AG04450 (cell line): ENCODE measurements around the gene LRP11. TPM values are rescaled to one million over a fixed set of nuclear protein-coding genes. Genes with fewer than 3 reads are reported as not detected.

Experiments
- CTCF ChIA-PET: fragments of 300-600, 350-600 bp; formaldehyde crosslinking; extraction: SDS; loops from one replicate; lab custom pipeline; 2022; ENCODE audit warnings: antibody characterized with exemption, inconsistent platforms; lab: Charles Lee
- POLR2A ChIA-PET: fragments of 350-600 bp; formaldehyde crosslinking; extraction: SDS; loops from one replicate; lab custom pipeline; 2021; ENCODE audit warnings: antibody characterized with exemption, inconsistent platforms; lab: Yijun Ruan, JAX
- DNase-seq: peaks from one replicate; pipeline ENCODE4 v3.0.0-alpha.2; 2011; ENCODE audit warnings: low read depth, low spot score
- H3K27ac ChIP-seq: one replicate; pipeline ENCODE4 v1.5.1; 2012; ENCODE audit warnings: low read depth, low read length, control low read depth
- H3K27me3 ChIP-seq: one replicate; pipeline ENCODE4 v1.6.0; 2012; ENCODE audit warnings: low read length; ENCODE audit not compliant: control insufficient read depth, insufficient read depth
- H3K4me3 ChIP-seq: 2 replicates; pipeline ENCODE4 v1.5.1; 2011; ENCODE audit warnings: mild to moderate bottlenecking, low read depth, low read length, control low read depth
- H3K9me3 ChIP-seq: 2 replicates; pipeline ENCODE4 v1.5.1; 2012; ENCODE audit warnings: low read length; ENCODE audit not compliant: control insufficient read depth, insufficient read depth
- CTCF ChIP-seq: IDR thresholded peaks from 2 replicates; pipeline ENCODE4 v1.5.1; 2011; ENCODE audit warnings: low read depth, low read length, control low read depth, inconsistent platforms
- polyA plus RNA-seq: library from polyadenylated mRNA; depleted of rRNA; stranded (reverse); fragments of >200 nt; gene quantifications from 2 replicates; pipeline ENCODE4 v1.2.3, GENCODE V29; 2011

The LRP11 gene
- polyA plus RNA-seq, 1 experiment = 71.0 TPM

DNA sequence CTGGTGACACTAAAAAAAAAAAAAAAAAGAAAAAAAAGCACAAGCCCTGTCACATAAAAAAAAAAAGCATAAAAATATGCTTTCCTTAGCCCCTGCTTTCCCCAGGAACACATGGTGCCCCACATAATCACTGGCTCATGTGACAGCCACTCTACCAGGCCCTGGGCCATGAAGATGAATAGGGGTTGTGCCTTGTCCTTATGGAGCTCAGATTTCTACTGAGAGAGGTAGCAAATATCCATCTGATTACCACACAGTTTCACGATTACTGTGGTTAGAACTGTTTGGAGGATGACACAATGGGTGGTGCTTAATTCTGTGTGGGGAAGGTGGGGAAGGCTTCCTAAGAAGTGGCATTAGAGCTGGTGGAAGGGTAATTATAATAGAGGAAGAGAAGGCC, 24.5 kb upstream of the LRP11 start:
- ChIA-PET CTCF (no interaction called here), POLR2A (no interaction called here)
- Histone ChIP-seq H3K27ac (no peak overlapping the region), H3K4me3 (no peak overlapping the region), H3K9me3 (no peaks in the 10 kb centered on the region), H3K27me3 (no peaks in the 10 kb centered on the region)
- no peak for TF ChIP-seq CTCF
- DNase-seq = no peak

DNA sequence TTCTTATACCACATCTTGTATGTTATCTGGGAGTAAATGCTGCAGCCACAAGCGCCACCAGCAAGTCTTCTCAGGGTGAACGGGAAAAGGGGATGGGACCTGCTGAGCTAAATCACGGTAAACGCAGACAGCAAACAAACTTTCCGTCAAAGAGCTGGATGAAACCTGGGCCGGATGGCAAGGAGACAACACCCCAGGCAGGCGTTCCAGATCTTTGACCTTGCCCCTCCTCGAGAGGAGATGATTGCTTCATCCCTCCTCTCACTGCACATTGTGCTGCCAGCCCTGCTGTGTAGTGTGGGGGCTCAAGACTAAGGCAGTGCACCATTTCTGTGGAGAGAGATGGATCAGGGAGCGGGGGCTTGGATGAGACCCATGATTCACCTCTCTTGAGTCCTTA, 23.9 kb upstream of the LRP11 start:
- H3K9me3 ChIP-seq = no peaks in the 10 kb centered on the region
- CTCF ChIA-PET = no interaction called here
- no peak overlapping the region for H3K27ac ChIP-seq
- no peaks in the 10 kb centered on the region for H3K27me3 ChIP-seq
- no peak for TF ChIP-seq CTCF
- H3K4me3 ChIP-seq = no peak overlapping the region
- POLR2A ChIA-PET = no interaction called here
- DNase-seq = no peak

- Histone ChIP-seq H3K9me3 (no peaks in the 10 kb centered on the region), H3K27ac (no peak overlapping the region), H3K4me3 (no peak overlapping the region), H3K27me3 (no peaks in the 10 kb centered on the region)
- no peak for TF ChIP-seq CTCF
- CTCF ChIA-PET = no interaction called here
- DNase-seq = no peak
- POLR2A ChIA-PET = no interaction called here
Measured at GRCh38 chr6:149887343-149887742, 23.2 kb upstream of the LRP11 start.

- no peak for TF ChIP-seq CTCF
- peaks cover 2% of the 10 kb centered on the region for H3K27me3 ChIP-seq
- CTCF ChIA-PET = interaction anchor here (1.7 kb wide), 1 partner anchor 21 kb away, joined by 4 read pairs; no protein-coding TSS in a partner anchor
- POLR2A ChIA-PET = no interaction called here
- DNase-seq = no peak
- no peak overlapping the region for H3K27ac ChIP-seq
- no peaks in the 10 kb centered on the region for H3K9me3 ChIP-seq
- no peak overlapping the region for H3K4me3 ChIP-seq
Measured at GRCh38 chr6:149885888-149886287, 21.7 kb upstream of the LRP11 start.

DNA sequence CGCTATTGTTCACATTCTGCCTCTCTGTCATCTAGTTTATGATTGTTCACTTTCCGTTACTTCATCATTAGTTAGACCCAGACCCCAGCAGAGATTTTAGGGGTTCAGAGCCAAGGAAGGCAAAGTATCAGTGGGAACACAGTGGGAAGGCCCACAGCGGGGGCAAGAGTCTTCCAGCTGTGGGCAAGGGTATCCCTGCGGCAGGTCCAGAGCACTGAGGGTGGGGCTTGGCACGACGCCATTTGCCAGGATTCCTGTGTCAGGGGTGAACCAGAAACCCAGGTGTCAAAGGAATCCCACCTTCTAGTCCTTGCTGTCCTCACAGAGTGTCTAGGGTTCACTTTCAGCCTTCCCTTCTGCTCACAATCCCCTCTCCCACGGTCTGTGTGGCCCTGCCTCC, 20.5 kb upstream of the LRP11 start:
- ChIA-PET CTCF (no interaction called here), POLR2A (no interaction called here)
- H3K27ac ChIP-seq = no peak overlapping the region
- no peak for DNase-seq
- no peak overlapping the region for H3K4me3 ChIP-seq
- H3K27me3 ChIP-seq = peaks cover 11% of the 10 kb centered on the region
- TF ChIP-seq CTCF = no peak
- H3K9me3 ChIP-seq = no peaks in the 10 kb centered on the region
